Chondrocyte (in vitro differentiated cells): ENCODE results near the gene PGBD4. TPM values are rescaled to one million over a fixed set of nuclear protein-coding genes. Genes with fewer than 3 reads are reported as not detected.

Experiments used
- DNase-seq: peaks from one replicate; pipeline ENCODE4 v3.0.0; 2021; ENCODE audit warnings: mixed read lengths, low spot score
- H3K27ac Mint-ChIP-seq: one replicate; pipeline ENCODE4 v1.8.0; 2021; ENCODE audit warnings: mild to moderate bottlenecking, moderate library complexity, mixed read lengths; ENCODE audit not compliant: unreplicated experiment
- H3K27me3 Mint-ChIP-seq: 2 replicates; pipeline ENCODE4 v1.8.0; 2021; ENCODE audit warnings: low read depth, mixed read lengths
- H3K36me3 Mint-ChIP-seq: 2 replicates; pipeline ENCODE4 v1.8.0; 2021; ENCODE audit warnings: low read depth, mixed read lengths
- H3K4me1 Mint-ChIP-seq: 2 replicates; pipeline ENCODE4 v1.8.0; 2021; ENCODE audit warnings: low read depth, mild to moderate bottlenecking, mixed read lengths
- H3K4me3 Mint-ChIP-seq: one replicate; pipeline ENCODE4 v1.8.0; 2021; ENCODE audit warnings: mild to moderate bottlenecking, moderate library complexity, mixed read lengths; ENCODE audit not compliant: unreplicated experiment
- H3K9me3 Mint-ChIP-seq: 2 replicates; pipeline ENCODE4 v1.8.0; 2021; ENCODE audit warnings: low read depth, mixed read lengths
- CTCF ChIP-seq: fragments of 200-600 bp; sonication (generic); IDR thresholded peaks from 2 replicates; pipeline ENCODE4 v1.5.0; 2021; ENCODE audit warnings: antibody characterized with exemption, mild to moderate bottlenecking, moderate library complexity
- total RNA-seq: library from RNA; stranded (reverse); gene quantifications from 3 replicates; pipeline ENCODE4 v1.2.1, GENCODE V29; 2021

Gene PGBD4
- total RNA-seq, 1 donor from 2014 or later, result 1.6 TPM

DNA sequence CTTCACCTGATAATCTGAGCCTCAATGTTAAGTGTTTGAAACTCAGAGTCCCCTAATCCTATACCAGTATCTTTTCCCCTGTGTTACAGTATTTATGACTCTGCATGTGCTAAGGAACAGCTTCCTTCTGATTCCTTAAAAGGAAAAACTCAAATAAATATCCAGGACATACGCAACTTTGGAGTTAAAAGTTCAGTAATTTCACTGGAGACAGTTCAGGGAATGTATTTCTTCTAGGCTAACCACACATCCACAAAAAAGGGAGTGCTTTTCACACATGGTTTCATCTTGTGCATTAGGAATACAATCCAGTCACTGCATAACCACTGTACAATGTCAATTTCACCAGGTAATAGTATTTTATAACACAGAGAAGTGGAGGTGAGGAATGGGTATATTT lies 31.0 kb downstream of the PGBD4 start:
- no peaks in the 10 kb centered on the region for H3K4me1 Mint-ChIP-seq
- no peaks in the 10 kb centered on the region for H3K36me3 Mint-ChIP-seq
- H3K9me3 Mint-ChIP-seq, result no peaks in the 10 kb centered on the region
- no peak for DNase-seq
- no peak for TF ChIP-seq CTCF
- no peak overlapping the region for H3K27ac Mint-ChIP-seq
- no peaks in the 10 kb centered on the region for H3K27me3 Mint-ChIP-seq
- no peak overlapping the region for H3K4me3 Mint-ChIP-seq

DNA sequence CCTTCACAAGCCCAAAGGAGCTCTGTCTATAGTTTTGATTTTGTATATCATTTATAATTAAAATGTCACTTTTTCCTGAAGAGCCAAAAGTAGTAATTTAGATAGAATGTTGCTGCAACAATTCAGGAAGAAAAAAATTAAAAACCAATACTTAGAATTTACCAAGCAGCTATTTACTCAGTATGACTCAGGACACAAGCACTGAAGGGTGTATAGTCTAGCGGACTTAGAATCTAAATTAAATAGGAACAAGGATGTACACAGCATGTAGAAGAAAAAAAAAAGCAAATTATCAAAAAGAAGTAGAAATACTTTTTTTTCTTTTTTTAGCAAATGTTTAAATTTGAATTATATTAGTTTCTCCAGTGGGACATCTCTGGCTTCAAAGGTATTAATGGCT lies 31.6 kb downstream of the PGBD4 start:
- DNase-seq, result no peak
- Mint-ChIP-seq H3K4me1 (no peaks in the 10 kb centered on the region), H3K27ac (no peak overlapping the region), H3K9me3 (no peaks in the 10 kb centered on the region), H3K4me3 (no peak overlapping the region), H3K36me3 (peaks cover 2% of the 10 kb centered on the region), H3K27me3 (no peaks in the 10 kb centered on the region)
- no peak for TF ChIP-seq CTCF

DNA sequence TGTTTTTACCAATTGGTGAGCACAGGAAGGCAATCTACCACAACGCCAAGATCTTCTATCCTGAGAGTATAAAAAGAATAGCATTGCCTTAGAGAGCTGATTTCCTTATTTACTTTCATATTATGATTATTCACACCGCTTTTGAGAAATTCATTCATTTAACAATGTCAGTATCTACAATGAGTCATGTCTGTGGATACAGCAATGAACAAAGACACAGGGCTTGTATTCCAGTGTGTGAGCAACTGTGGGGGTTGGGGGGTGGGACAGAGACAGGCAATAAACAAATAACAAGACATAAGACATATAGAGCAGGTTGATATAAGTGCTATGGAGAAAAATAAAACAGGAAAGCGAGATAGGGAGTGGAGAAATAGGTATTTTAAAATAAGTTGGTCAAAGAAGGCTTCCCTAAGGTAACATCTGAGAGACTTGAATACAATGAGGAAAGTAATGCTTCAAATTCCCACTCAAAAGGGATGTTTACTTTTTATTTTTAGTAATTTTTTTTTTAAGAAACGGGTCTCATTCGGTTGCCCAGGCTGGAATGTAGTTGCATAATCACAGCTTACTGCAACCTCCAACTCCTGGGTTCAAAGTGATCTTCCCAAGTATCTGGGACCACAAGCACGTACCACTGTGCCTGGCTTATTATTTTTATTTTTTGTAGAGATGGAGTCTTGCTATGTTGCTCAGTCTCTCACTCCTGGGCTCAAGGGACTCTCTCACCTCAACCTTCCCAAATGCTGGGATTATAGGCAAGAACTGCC lies 45.7 kb downstream of the PGBD4 start:
- Mint-ChIP-seq H3K36me3 (peaks cover 38% of the 10 kb centered on the region), H3K27ac (no peak overlapping the region), H3K4me1 (peaks cover 3% of the 10 kb centered on the region), H3K9me3 (no peaks in the 10 kb centered on the region), H3K4me3 (no peak overlapping the region), H3K27me3 (no peaks in the 10 kb centered on the region)
- TF ChIP-seq CTCF, result no peak
- no peak for DNase-seq

- Mint-ChIP-seq H3K27ac (peak overlapping the region; percentile 10), H3K36me3 (peaks cover 55% of the 10 kb centered on the region), H3K27me3 (no peaks in the 10 kb centered on the region), H3K9me3 (peaks cover 15% of the 10 kb centered on the region), H3K4me3 (no peak overlapping the region), H3K4me1 (peaks cover 3% of the 10 kb centered on the region)
- DNase-seq, result no peak
- no peak for TF ChIP-seq CTCF
Observed at GRCh38 chr15:34154725-34155204, 52.9 kb downstream of the PGBD4 start.

- Mint-ChIP-seq H3K9me3 (peaks cover 19% of the 10 kb centered on the region), H3K36me3 (peaks cover 52% of the 10 kb centered on the region), H3K27me3 (no peaks in the 10 kb centered on the region), H3K27ac (no peak overlapping the region), H3K4me1 (peaks cover 3% of the 10 kb centered on the region), H3K4me3 (no peak overlapping the region)
- no peak for DNase-seq
- TF ChIP-seq CTCF, result no peak
Observed at GRCh38 chr15:34155859-34156258, 54.0 kb downstream of the PGBD4 start.

Other genes with a start within 250 kb of the PGBD4 start
- gene CHRM5, start 133.6 kb upstream of the PGBD4 start, total RNA-seq, result not detected in 3 replicates
- 16.5 to 27.3 TPM (median 26.4 TPM) in 3 replicates for gene AVEN, start 62.9 kb upstream of the PGBD4 start, total RNA-seq
- gene EMC7, start 221 bp upstream of the PGBD4 start, total RNA-seq, result 88.6 to 106 TPM (median 98.7 TPM) in 3 replicates
- gene KATNBL1, start 108.0 kb downstream of the PGBD4 start, total RNA-seq, result 35.8 to 47.4 TPM (median 42.0 TPM) in 3 replicates
- gene EMC4, start 122.9 kb downstream of the PGBD4 start, total RNA-seq, result 85.8 to 107 TPM (median 90.7 TPM) in 3 replicates
- 20.0 to 25.5 TPM (median 20.8 TPM) in 3 replicates for gene SLC12A6, start 235.7 kb downstream of the PGBD4 start, total RNA-seq
- gene NOP10, start 241.1 kb downstream of the PGBD4 start, total RNA-seq, result 152 to 166 TPM (median 158 TPM) in 3 replicates
- gene NUTM1, start 241.2 kb downstream of the PGBD4 start, total RNA-seq, result not detected in 3 replicates